GM23338 (cell line): ENCODE results near the gene ARSI. TPM values are rescaled to one million over a fixed set of nuclear protein-coding genes. Genes with fewer than 3 reads are reported as not detected.

Experiments used
- ATAC-seq: fragments of 200-7000 bp; cut with Tn5 transposase; 3 replicates; pipeline ENCODE4 v1.9.1; 2020
- DNase-seq: peaks from one replicate; pipeline ENCODE4 v3.0.0-alpha.2; 2015; ENCODE audit warnings: low spot score
- H2AFZ ChIP-seq: fragments of 200-600 bp; sonication (generic); 2 replicates; pipeline ENCODE4 v1.8.0; 2016; ENCODE audit warnings: antibody characterized with exemption, mild to moderate bottlenecking, moderate library complexity
- H3F3A ChIP-seq: fragments of 200-600 bp; sonication (generic); replicated peaks from 2 replicates; pipeline ENCODE4 v1.8.0; 2017; ENCODE audit warnings: antibody characterized with exemption, mixed run types, low read depth
- H3K27ac ChIP-seq: fragments of 200-600 bp; sonication (generic); 2 replicates; pipeline ENCODE4 v1.6.1; 2016; ENCODE audit warnings: low read depth
- H3K27me3 ChIP-seq: fragments of 200-600 bp; sonication (generic); 2 replicates; pipeline ENCODE4 v1.8.0; 2016; ENCODE audit warnings: mild to moderate bottlenecking, mixed run types, moderate library complexity; ENCODE audit not compliant: insufficient read depth
- H3K36me3 ChIP-seq: fragments of 200-600 bp; sonication (generic); 2 replicates; pipeline ENCODE4 v1.8.0; 2016; ENCODE audit warnings: mild to moderate bottlenecking; ENCODE audit not compliant: insufficient read depth
- H3K4me1 ChIP-seq: fragments of 200-600 bp; sonication (generic); 2 replicates; pipeline ENCODE4 v1.8.0; 2016; ENCODE audit warnings: mild to moderate bottlenecking, moderate library complexity; ENCODE audit not compliant: insufficient read depth
- H3K4me2 ChIP-seq: fragments of 200-600 bp; sonication (generic); 2 replicates; pipeline ENCODE4 v1.7.1; 2017; ENCODE audit warnings: mixed run types
- H3K4me3 ChIP-seq: fragments of 200-600 bp; sonication (generic); 2 replicates; pipeline ENCODE4 v1.6.1; 2016; ENCODE audit warnings: mixed run types
- H3K79me2 ChIP-seq: fragments of 200-600 bp; sonication (generic); replicated peaks from 2 replicates; pipeline ENCODE4 v1.8.0; 2017; ENCODE audit warnings: mild to moderate bottlenecking; ENCODE audit not compliant: insufficient read depth
- H3K9me2 ChIP-seq: fragments of 200-600 bp; sonication (generic); 2 replicates; pipeline ENCODE4 v1.8.0; 2017; ENCODE audit not compliant: insufficient read depth
- H4K20me1 ChIP-seq: fragments of 200-600 bp; sonication (generic); replicated peaks from 2 replicates; pipeline ENCODE4 v1.8.0; 2017; ENCODE audit warnings: mild to moderate bottlenecking; ENCODE audit not compliant: insufficient read depth
- H3K27ac Mint-ChIP-seq: 2 replicates; pipeline ENCODE4 v1.8.0; 2020; ENCODE audit warnings: inconsistent platforms, mild to moderate bottlenecking, moderate library complexity, mixed read lengths
- H3K27me3 Mint-ChIP-seq: 3 replicates; pipeline ENCODE4 v1.8.0; 2022; ENCODE audit warnings: low read depth, mild to moderate bottlenecking, moderate library complexity, mixed read lengths, inconsistent platforms; ENCODE audit not compliant: insufficient read depth, poor library complexity
- H3K36me3 Mint-ChIP-seq: 3 replicates; pipeline ENCODE4 v1.8.0; 2021; ENCODE audit warnings: low read depth, mild to moderate bottlenecking, inconsistent platforms, moderate library complexity, mixed read lengths
- H3K4me1 Mint-ChIP-seq: 3 replicates; pipeline ENCODE4 v1.8.0; 2020; ENCODE audit warnings: mild to moderate bottlenecking, inconsistent platforms, mixed read lengths
- H3K4me3 Mint-ChIP-seq: 3 replicates; pipeline ENCODE4 v1.8.0; 2021; ENCODE audit warnings: moderate library complexity, mild to moderate bottlenecking, inconsistent platforms, mixed read lengths
- H3K9me3 Mint-ChIP-seq: 3 replicates; pipeline ENCODE4 v1.8.0; 2020; ENCODE audit warnings: moderate library complexity, mild to moderate bottlenecking, inconsistent platforms, mixed read lengths
- EZH2 ChIP-seq: fragments of 200-600 bp; sonication (generic); IDR thresholded peaks from one replicate; pipeline ENCODE4 v1.8.0; 2017; ENCODE audit warnings: antibody characterized with exemption, mild to moderate bottlenecking, low read depth; ENCODE audit not compliant: unreplicated experiment
- EZH2phosphoT487 ChIP-seq: fragments of 200-600 bp; sonication (generic); IDR thresholded peaks from one replicate; pipeline ENCODE4 v1.8.1; 2018; ENCODE audit warnings: antibody characterized with exemption; ENCODE audit not compliant: unreplicated experiment
- NANOG ChIP-seq: IDR thresholded peaks from 2 replicates; pipeline ENCODE4 v1.6.1; 2016; ENCODE audit warnings: antibody characterized with exemption, borderline replicate concordance
- POLR2AphosphoS5 ChIP-seq: IDR thresholded peaks from 2 replicates; pipeline ENCODE4 v1.6.1; 2016; ENCODE audit warnings: antibody characterized with exemption, low read depth
- REST ChIP-seq: IDR thresholded peaks from one replicate; pipeline ENCODE4 v1.6.1; 2018; ENCODE audit warnings: antibody characterized with exemption; ENCODE audit not compliant: unreplicated experiment
- STAT1 ChIP-seq: IDR thresholded peaks from one replicate; pipeline ENCODE4 v1.6.1; 2016; ENCODE audit warnings: antibody characterized with exemption; ENCODE audit not compliant: unreplicated experiment
- ZNF114 ChIP-seq: fragments of 250-450 bp; sonication (Bioruptor Pico); IDR thresholded peaks from 2 replicates; pipeline ENCODE4 v1.5.0; 2020; ENCODE audit warnings: mild to moderate bottlenecking, moderate library complexity
- ZNF331 ChIP-seq: fragments of 250-450 bp; sonication (Bioruptor Pico); IDR thresholded peaks from 2 replicates; pipeline ENCODE4 v1.5.0; 2020; ENCODE audit warnings: low read depth, mild to moderate bottlenecking, moderate library complexity
- ZNF462 ChIP-seq: fragments of 250-450 bp; sonication (Bioruptor Pico); IDR thresholded peaks from 2 replicates; pipeline ENCODE4 v1.5.0; 2020; ENCODE audit warnings: mild to moderate bottlenecking, moderate library complexity
- polyA plus RNA-seq: library from polyadenylated mRNA; unstranded; fragments of >200 nt; fragmentation: Nextera tagmentation; extraction: Ambion mirVana; gene quantifications from 2 replicates; pipeline ENCODE4 v1.2.1, GENCODE V29; 2016
- total RNA-seq: library from RNA; depleted of rRNA; stranded (reverse); fragments of >200 nt; shearing (Covaris generic); gene quantifications from 2 replicates; pipeline ENCODE4 v1.2.3, GENCODE V29; 2014
- TF ChIP-seq, protein P1 (sequence below): IDR thresholded peaks from 2 replicates; pipeline ENCODE4 v1.6.1; 2016; ENCODE audit warnings: antibody characterized with exemption
- TF ChIP-seq, protein P2 (sequence below), 2 experiments: fragments of 200-600 bp in 1 of 2; sonication (generic) in 1 of 2; conservative IDR thresholded peaks; 2 replicates each; pipeline versions ENCODE4 v1.5.1 to v1.6.1; 2016 to 2017; ENCODE audit warnings: antibody characterized with exemption in 2 of 2, low read depth in 2 of 2, mild to moderate bottlenecking in 2 of 2, moderate library complexity in 1 of 2

ARSI gene
- total and polyA plus RNA-seq, 2 experiments from 2014 or later, result 0.99 to 6.9 TPM

- no peak for TF ChIP-seq ZNF462 (CRISPR knock-in tag)
Observed at GRCh38 chr5:150266871-150267291, 35.8 kb downstream of the ARSI start (continued).

GRCh38 chr5:150265870-150266383, 36.8 kb downstream of the ARSI start:
- no peaks in the 10 kb centered on the region; the same call in 2 of the 3 replicates for H3K9me3 Mint-ChIP-seq
- peaks cover 21% of the 10 kb centered on the region for H3K27me3 Mint-ChIP-seq
- peaks cover 26% of the 10 kb centered on the region for H3K4me1 Mint-ChIP-seq
- TF ChIP-seq EZH2phosphoT487, result no peak
- no peak for TF ChIP-seq ZNF114 (CRISPR knock-in tag)
- no peak for TF ChIP-seq STAT1
- TF ChIP-seq NANOG, result no peak
- TF ChIP-seq, protein P1, sequence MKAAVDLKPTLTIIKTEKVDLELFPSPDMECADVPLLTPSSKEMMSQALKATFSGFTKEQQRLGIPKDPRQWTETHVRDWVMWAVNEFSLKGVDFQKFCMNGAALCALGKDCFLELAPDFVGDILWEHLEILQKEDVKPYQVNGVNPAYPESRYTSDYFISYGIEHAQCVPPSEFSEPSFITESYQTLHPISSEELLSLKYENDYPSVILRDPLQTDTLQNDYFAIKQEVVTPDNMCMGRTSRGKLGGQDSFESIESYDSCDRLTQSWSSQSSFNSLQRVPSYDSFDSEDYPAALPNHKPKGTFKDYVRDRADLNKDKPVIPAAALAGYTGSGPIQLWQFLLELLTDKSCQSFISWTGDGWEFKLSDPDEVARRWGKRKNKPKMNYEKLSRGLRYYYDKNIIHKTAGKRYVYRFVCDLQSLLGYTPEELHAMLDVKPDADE, result no peak
- TF ChIP-seq REST, result no peak
- no peak for TF ChIP-seq ZNF331 (CRISPR knock-in tag)
- no peak for TF ChIP-seq EZH2
- TF ChIP-seq POLR2AphosphoS5, result no peak
- TF ChIP-seq, protein P2, sequence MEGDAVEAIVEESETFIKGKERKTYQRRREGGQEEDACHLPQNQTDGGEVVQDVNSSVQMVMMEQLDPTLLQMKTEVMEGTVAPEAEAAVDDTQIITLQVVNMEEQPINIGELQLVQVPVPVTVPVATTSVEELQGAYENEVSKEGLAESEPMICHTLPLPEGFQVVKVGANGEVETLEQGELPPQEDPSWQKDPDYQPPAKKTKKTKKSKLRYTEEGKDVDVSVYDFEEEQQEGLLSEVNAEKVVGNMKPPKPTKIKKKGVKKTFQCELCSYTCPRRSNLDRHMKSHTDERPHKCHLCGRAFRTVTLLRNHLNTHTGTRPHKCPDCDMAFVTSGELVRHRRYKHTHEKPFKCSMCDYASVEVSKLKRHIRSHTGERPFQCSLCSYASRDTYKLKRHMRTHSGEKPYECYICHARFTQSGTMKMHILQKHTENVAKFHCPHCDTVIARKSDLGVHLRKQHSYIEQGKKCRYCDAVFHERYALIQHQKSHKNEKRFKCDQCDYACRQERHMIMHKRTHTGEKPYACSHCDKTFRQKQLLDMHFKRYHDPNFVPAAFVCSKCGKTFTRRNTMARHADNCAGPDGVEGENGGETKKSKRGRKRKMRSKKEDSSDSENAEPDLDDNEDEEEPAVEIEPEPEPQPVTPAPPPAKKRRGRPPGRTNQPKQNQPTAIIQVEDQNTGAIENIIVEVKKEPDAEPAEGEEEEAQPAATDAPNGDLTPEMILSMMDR (conservative IDR thresholded peaks at IDR 0.05; ENCODE audit: low read depth in 2 of 2), result no peak

More at GRCh38 chr5:150265870-150266383, 36.8 kb downstream of the ARSI start:
- Histone ChIP-seq H3K9me2 (no peaks in the 10 kb centered on the region), H2AFZ (no peak overlapping the region; the same call in 1 of the 2 replicates), H3F3A (no peaks in the 10 kb centered on the region), H3K4me2 (no peak overlapping the region), H4K20me1 (no peaks in the 10 kb centered on the region), H3K36me3 (no peaks in the 10 kb centered on the region), H3K4me3 (no peak overlapping the region), H3K4me1 (no peaks in the 10 kb centered on the region; the same call in 1 of the 2 replicates), H3K27me3 (no peaks in the 10 kb centered on the region), H3K79me2 (no peaks in the 10 kb centered on the region), H3K27ac (no peak overlapping the region)
- ATAC-seq (no peak), DNase-seq (no peak)
- no peak overlapping the region for H3K4me3 Mint-ChIP-seq
- no peaks in the 10 kb centered on the region for H3K36me3 Mint-ChIP-seq
- no peak overlapping the region for H3K27ac Mint-ChIP-seq
